PFSK-1 (cell line): Measurements from ENCODE around the gene MPP2.

Source experiments
- FOXP2 ChIP-seq: optimal IDR thresholded peaks from 2 replicates; pipeline ENCODE3; 2011; ENCODE audit warnings: borderline replicate concordance, control low read depth, inconsistent platforms; ENCODE audit not compliant: insufficient read depth; ENCODE audit errors: extremely low read length, extremely low read depth
- POLR2AphosphoS5 ChIP-seq: IDR thresholded peaks from 2 replicates; pipeline ENCODE4 v1.6.1; 2012; ENCODE audit warnings: low read depth, mild to moderate bottlenecking, control low read depth, low read length, moderate library complexity
- REST ChIP-seq, 2 experiments: IDR thresholded peaks; 2 replicates each; pipeline versions ENCODE4 v1.6.1 to v1.8.0; 2011 to 2012; ENCODE audit warnings: low read depth in 2 of 2, low read length in 2 of 2, control low read depth in 1 of 2, inconsistent platforms in 1 of 2, mild to moderate bottlenecking in 1 of 2, moderate library complexity in 1 of 2; ENCODE audit not compliant: insufficient read depth in 1 of 2
- SIN3A ChIP-seq: IDR thresholded peaks from 2 replicates; pipeline ENCODE4 v1.6.1; 2012; ENCODE audit warnings: mild to moderate bottlenecking, low read length, moderate library complexity, borderline replicate concordance; ENCODE audit not compliant: insufficient read depth
- TAF1 ChIP-seq: IDR thresholded peaks from 2 replicates; pipeline ENCODE4 v1.6.1; 2012; ENCODE audit warnings: low read length, control low read depth, borderline replicate concordance; ENCODE audit not compliant: insufficient read depth

Gene MPP2

DNA sequence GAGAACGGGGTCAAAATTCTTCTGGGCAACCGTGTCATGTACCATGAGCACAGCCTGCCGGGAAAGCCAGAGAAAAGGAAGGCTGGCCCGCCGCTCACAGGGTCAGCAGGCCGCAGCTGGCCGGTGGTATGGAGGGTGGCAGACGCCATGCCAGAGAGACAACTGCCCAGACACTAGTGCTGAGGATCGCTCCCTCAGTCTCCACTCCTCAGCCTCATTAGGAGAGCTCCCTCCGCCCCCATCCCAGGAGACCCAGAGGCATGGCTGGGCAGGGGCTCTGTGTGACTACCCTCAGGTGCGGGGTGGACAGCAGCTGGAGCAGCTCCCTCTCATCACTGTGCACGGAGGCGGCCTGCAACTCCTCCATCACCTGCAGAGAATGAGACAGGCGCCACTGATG lies 77.6 kb downstream of the MPP2 start:
- TF ChIP-seq FOXP2 (no peak), REST (IDR thresholded peaks at IDR 0.05; ENCODE audit: insufficient read depth in 1 of 2, low read depth in 2 of 2, low read length in 2 of 2) (no peak), POLR2AphosphoS5 (no peak), TAF1 (no peak), SIN3A (no peak)

DNA sequence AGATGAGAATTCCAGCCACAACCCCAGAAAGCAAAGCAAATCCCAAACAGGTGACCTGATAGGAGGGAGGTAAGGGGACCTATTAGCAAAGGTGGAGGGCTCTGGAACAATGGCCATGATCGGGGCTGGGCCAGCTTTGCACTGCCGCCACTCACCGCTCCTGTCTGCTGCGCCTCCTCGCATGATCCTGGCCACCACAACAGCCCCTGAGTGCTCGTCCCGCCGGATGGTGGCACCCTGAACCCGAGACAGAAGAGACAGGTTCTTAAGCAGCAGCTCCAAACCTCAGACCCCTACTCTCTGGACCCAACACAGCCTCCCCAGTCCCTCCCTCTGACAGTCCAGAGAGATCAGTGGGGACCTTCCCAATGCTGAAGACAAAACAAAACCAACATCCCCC lies 79.7 kb downstream of the MPP2 start:
- TF ChIP-seq REST (IDR thresholded peaks at IDR 0.05; ENCODE audit: insufficient read depth in 1 of 2, low read depth in 2 of 2, low read length in 2 of 2) (no peak), FOXP2 (no peak), SIN3A (no peak), TAF1 (no peak), POLR2AphosphoS5 (no peak)

DNA sequence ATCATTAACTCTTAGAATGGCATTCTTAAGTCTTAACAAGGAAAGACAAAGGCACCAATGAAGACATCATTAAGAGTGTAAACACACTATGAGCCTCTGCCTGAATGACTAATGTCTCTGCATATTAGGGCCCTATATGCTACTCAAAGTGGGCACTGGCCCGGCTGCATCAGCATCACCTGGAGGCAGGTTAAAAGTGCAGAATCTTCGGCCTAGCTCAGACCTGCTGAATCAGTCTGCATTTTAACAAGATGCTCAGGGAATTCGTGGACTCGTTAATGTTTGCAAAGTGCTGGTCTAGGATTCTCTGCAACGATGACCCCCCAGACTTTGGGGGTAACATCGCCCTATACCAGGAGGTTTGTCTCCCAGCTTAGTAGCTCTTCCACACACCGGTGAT lies 81.1 kb downstream of the MPP2 start:
- TF ChIP-seq TAF1 (no peak), REST (IDR thresholded peaks at IDR 0.05; ENCODE audit: insufficient read depth in 1 of 2, low read depth in 2 of 2, low read length in 2 of 2) (no peak), POLR2AphosphoS5 (no peak), SIN3A (no peak), FOXP2 (no peak)

DNA sequence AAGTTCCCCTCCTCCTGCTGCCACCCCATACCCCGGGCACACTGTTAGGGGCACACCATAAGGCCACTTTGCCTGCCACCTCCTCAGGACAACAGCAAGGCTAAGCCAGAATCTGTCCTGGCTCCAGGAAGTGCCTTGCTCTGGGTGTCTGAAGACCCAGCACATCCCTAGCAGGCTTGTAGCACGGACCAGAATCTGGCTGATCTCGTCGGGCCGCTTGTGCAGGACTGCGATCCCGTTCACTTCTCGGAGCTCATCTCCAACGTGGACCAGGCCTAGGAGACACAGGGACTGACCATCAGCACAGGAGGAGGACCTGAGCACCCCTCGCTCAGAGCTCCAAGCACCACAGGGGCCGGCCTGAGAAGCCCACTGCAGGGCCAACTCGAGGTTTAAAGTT lies 81.8 kb downstream of the MPP2 start:
- TF ChIP-seq FOXP2 (no peak), REST (IDR thresholded peaks at IDR 0.05; ENCODE audit: insufficient read depth in 1 of 2, low read depth in 2 of 2, low read length in 2 of 2) (no peak), TAF1 (no peak), POLR2AphosphoS5 (no peak), SIN3A (no peak)
